ENCODE results near the gene SLC39A12. TPM values are rescaled to one million over a fixed set of nuclear protein-coding genes. Genes with fewer than 3 reads are reported as not detected.

SLC39A12 gene
- polyA plus RNA-seq, 1 donor from 2014 or later, result not detected

GRCh38 chr10:17914169-17915045 lies 37.3 kb upstream of the SLC39A12 start:
- TF ChIP-seq RAD21 (conservative IDR thresholded peaks at IDR 0.05) (no peak), SMC3 (conservative IDR thresholded peaks at IDR 0.05; ENCODE audit: poor library complexity) (no peak), POLR2AphosphoS5 (IDR thresholded peaks at IDR 0.05) (no peak), EP300 (conservative IDR thresholded peaks at IDR 0.05; ENCODE audit: poor library complexity, severe bottlenecking) (no peak), MXI1 (conservative IDR thresholded peaks at IDR 0.05; ENCODE audit: poor library complexity, severe bottlenecking) (no peak), EZH2 (IDR thresholded peaks at IDR 0.05; ENCODE audit: borderline replicate concordance, insufficient read depth, low read length, poor library complexity, severe bottlenecking) (no peak), TAF1 (IDR thresholded peaks at IDR 0.05; ENCODE audit: low read depth) (no peak)
- TF ChIP-seq, protein P1, sequence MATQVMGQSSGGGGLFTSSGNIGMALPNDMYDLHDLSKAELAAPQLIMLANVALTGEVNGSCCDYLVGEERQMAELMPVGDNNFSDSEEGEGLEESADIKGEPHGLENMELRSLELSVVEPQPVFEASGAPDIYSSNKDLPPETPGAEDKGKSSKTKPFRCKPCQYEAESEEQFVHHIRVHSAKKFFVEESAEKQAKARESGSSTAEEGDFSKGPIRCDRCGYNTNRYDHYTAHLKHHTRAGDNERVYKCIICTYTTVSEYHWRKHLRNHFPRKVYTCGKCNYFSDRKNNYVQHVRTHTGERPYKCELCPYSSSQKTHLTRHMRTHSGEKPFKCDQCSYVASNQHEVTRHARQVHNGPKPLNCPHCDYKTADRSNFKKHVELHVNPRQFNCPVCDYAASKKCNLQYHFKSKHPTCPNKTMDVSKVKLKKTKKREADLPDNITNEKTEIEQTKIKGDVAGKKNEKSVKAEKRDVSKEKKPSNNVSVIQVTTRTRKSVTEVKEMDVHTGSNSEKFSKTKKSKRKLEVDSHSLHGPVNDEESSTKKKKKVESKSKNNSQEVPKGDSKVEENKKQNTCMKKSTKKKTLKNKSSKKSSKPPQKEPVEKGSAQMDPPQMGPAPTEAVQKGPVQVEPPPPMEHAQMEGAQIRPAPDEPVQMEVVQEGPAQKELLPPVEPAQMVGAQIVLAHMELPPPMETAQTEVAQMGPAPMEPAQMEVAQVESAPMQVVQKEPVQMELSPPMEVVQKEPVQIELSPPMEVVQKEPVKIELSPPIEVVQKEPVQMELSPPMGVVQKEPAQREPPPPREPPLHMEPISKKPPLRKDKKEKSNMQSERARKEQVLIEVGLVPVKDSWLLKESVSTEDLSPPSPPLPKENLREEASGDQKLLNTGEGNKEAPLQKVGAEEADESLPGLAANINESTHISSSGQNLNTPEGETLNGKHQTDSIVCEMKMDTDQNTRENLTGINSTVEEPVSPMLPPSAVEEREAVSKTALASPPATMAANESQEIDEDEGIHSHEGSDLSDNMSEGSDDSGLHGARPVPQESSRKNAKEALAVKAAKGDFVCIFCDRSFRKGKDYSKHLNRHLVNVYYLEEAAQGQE (IDR thresholded peaks at IDR 0.05; ENCODE audit: borderline replicate concordance), result no peak
- TF ChIP-seq, protein P2, sequence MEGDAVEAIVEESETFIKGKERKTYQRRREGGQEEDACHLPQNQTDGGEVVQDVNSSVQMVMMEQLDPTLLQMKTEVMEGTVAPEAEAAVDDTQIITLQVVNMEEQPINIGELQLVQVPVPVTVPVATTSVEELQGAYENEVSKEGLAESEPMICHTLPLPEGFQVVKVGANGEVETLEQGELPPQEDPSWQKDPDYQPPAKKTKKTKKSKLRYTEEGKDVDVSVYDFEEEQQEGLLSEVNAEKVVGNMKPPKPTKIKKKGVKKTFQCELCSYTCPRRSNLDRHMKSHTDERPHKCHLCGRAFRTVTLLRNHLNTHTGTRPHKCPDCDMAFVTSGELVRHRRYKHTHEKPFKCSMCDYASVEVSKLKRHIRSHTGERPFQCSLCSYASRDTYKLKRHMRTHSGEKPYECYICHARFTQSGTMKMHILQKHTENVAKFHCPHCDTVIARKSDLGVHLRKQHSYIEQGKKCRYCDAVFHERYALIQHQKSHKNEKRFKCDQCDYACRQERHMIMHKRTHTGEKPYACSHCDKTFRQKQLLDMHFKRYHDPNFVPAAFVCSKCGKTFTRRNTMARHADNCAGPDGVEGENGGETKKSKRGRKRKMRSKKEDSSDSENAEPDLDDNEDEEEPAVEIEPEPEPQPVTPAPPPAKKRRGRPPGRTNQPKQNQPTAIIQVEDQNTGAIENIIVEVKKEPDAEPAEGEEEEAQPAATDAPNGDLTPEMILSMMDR (IDR thresholded peaks at IDR 0.05; ENCODE audit: poor library complexity, severe bottlenecking), result no peak
- no peaks in the 10 kb centered on the region for H3K9me3 ChIP-seq (ENCODE audit: low read length)
- H3K27me3 ChIP-seq (ENCODE audit: insufficient read depth, low read depth, low read length), result no peaks in the 10 kb centered on the region
- no peak overlapping the region for H3K4me3 ChIP-seq (ENCODE audit: low read length)
- H2AFZ ChIP-seq (ENCODE audit: low read depth, low read length), result no peak overlapping the region
- H3K27ac ChIP-seq (ENCODE audit: low read length), result no peak overlapping the region
- H3K79me2 ChIP-seq (replicated peaks; ENCODE audit: insufficient read depth, low read length), result no peaks in the 10 kb centered on the region
- no peak overlapping the region for H3K4me2 ChIP-seq (ENCODE audit: low read length)
- no peaks in the 10 kb centered on the region for H3F3A ChIP-seq (ENCODE audit: insufficient read depth, low read length, poor library complexity, severe bottlenecking)
- no peaks in the 10 kb centered on the region for H3K36me3 ChIP-seq (ENCODE audit: insufficient read depth, low read length)
- no peaks in the 10 kb centered on the region for H3K9me2 ChIP-seq (ENCODE audit: insufficient read depth, low read length)
- H4K20me1 ChIP-seq (ENCODE audit: insufficient read depth), result no peaks in the 10 kb centered on the region
- no peak overlapping the region for H3K9ac ChIP-seq (ENCODE audit: low read length)

GRCh38 chr10:17915181-17915580 lies 36.5 kb upstream of the SLC39A12 start:
- H3K36me3 ChIP-seq (ENCODE audit: insufficient read depth, low read length), result no peaks in the 10 kb centered on the region
- H2AFZ ChIP-seq (ENCODE audit: low read depth, low read length), result no peak overlapping the region
- H3K9ac ChIP-seq (ENCODE audit: low read length), result no peak overlapping the region
- H3K27me3 ChIP-seq (ENCODE audit: insufficient read depth, low read depth, low read length), result no peaks in the 10 kb centered on the region
- no peak overlapping the region for H3K27ac ChIP-seq (ENCODE audit: low read length)
- H3K4me3 ChIP-seq (ENCODE audit: low read length), result no peak overlapping the region
- H3K4me2 ChIP-seq (ENCODE audit: low read length), result no peak overlapping the region
- H3K79me2 ChIP-seq (replicated peaks; ENCODE audit: insufficient read depth, low read length), result no peaks in the 10 kb centered on the region
- no peak for TF ChIP-seq RAD21 (conservative IDR thresholded peaks at IDR 0.05)
- no peaks in the 10 kb centered on the region for H3K9me3 ChIP-seq (ENCODE audit: low read length)
- no peaks in the 10 kb centered on the region for H4K20me1 ChIP-seq (ENCODE audit: insufficient read depth)
- no peaks in the 10 kb centered on the region for H3F3A ChIP-seq (ENCODE audit: insufficient read depth, low read length, poor library complexity, severe bottlenecking)
- H3K9me2 ChIP-seq (ENCODE audit: insufficient read depth, low read length), result no peaks in the 10 kb centered on the region

All from neural cell (in vitro differentiated cells).